Globus pallidus (tissue), 1 donor: ENCODE results near the gene MDGA2.
A peak's percentile ranks its signal among the peaks of the same experiment; 100 is the strongest.
"Not testable (repeated sequence)": the region's sequence is repeated elsewhere in the genome, so short reads cannot be mapped to it uniquely, and the experiment has no call there.

Source experiments
- DNase-seq: peaks from one replicate; pipeline ENCODE4 v3.0.0-alpha.2; 2015; ENCODE audit warnings: low spot score

Gene MDGA2

GRCh38 chr14:46915539-46915938, 759.9 kb downstream of the MDGA2 start:
- DNase-seq: not testable (repeated sequence)

- no peak for DNase-seq
Measured at GRCh38 chr14:46902837-46903236, 772.6 kb downstream of the MDGA2 start.

GRCh38 chr14:46894476-46894875, 780.9 kb downstream of the MDGA2 start:
- no peak for DNase-seq

GRCh38 chr14:46887144-46887543, 788.3 kb downstream of the MDGA2 start:
- no peak for DNase-seq

GRCh38 chr14:46885566-46885965, 789.8 kb downstream of the MDGA2 start:
- no peak for DNase-seq

GRCh38 chr14:46861753-46862152, 813.7 kb downstream of the MDGA2 start:
- no peak for DNase-seq

- peak; percentile 57 for DNase-seq
Measured at GRCh38 chr14:46840944-46841720, 834.3 kb downstream of the MDGA2 start.

- no peak for DNase-seq
Measured at GRCh38 chr14:46820291-46820690, 855.1 kb downstream of the MDGA2 start.

- no peak for DNase-seq
Measured at GRCh38 chr14:46819117-46819516, 856.3 kb downstream of the MDGA2 start.

GRCh38 chr14:46818147-46818546, 857.3 kb downstream of the MDGA2 start:
- DNase-seq: no peak

GRCh38 chr14:46793144-46793543, 882.3 kb downstream of the MDGA2 start:
- no peak for DNase-seq
